H1 (cell line): ENCODE results near the gene CDH8. TPM values are rescaled to one million over a fixed set of nuclear protein-coding genes. Genes with fewer than 3 reads are reported as not detected.

ENCODE experiments used
- CTCF ChIA-PET: fragments of 300-600 bp; sonication (Branson Sonifier 250); formaldehyde crosslinking; loops from one replicate; lab custom pipeline; 2021; ENCODE audit not compliant: partially characterized antibody; lab: Charles Lee
- POLR2A ChIA-PET: fragments of 300-600 bp; sonication (Branson Sonifier 250); formaldehyde crosslinking; loops from one replicate; lab custom pipeline; 2021; ENCODE audit warnings: inconsistent platforms; ENCODE audit not compliant: partially characterized antibody; lab: Charles Lee
- DNase-seq, 2 experiments: peaks; one replicate each; pipeline versions ENCODE4 v3.0.0 to v3.0.0-alpha.2; 2010 to 2022; ENCODE audit warnings: low spot score in 2 of 2, low read depth in 1 of 2, mixed read lengths in 1 of 2
- FAIRE-seq: peaks from 2 replicates; lab custom pipeline; 2011; peaks lifted over from hg19 to GRCh38; lab: Jason Lieb, UNC
- H2AFZ ChIP-seq: 2 replicates; pipeline ENCODE4 v1.8.1; 2012; ENCODE audit warnings: low read length, inconsistent platforms
- H2AK5ac ChIP-seq: 2 replicates; pipeline ENCODE4 v1.6.1; 2013; ENCODE audit warnings: low read depth, low read length
- H2BK120ac ChIP-seq: replicated peaks from 2 replicates; pipeline ENCODE3; 2013; ENCODE audit warnings: low read depth, low read length, inconsistent platforms
- H2BK12ac ChIP-seq: 2 replicates; pipeline ENCODE4 v1.6.1; 2013; ENCODE audit warnings: low read depth, low read length
- H2BK15ac ChIP-seq: 2 replicates; pipeline ENCODE4 v1.6.1; 2013; ENCODE audit warnings: low read length
- H2BK20ac ChIP-seq: 2 replicates; pipeline ENCODE4 v1.6.1; 2013; ENCODE audit warnings: low read length
- H2BK5ac ChIP-seq: 2 replicates; pipeline ENCODE4 v1.6.1; 2013; ENCODE audit warnings: low read depth, low read length
- H3K14ac ChIP-seq: 2 replicates; pipeline ENCODE4 v1.6.1; 2013; ENCODE audit warnings: inconsistent platforms; ENCODE audit not compliant: insufficient read length
- H3K18ac ChIP-seq: 2 replicates; pipeline ENCODE4 v1.6.1; 2013; ENCODE audit warnings: low read length; ENCODE audit errors: extremely low read depth
- H3K23ac ChIP-seq: 2 replicates; pipeline ENCODE4 v1.6.1; 2013; ENCODE audit warnings: inconsistent platforms; ENCODE audit not compliant: insufficient read length
- H3K23me2 ChIP-seq: 2 replicates; pipeline ENCODE4 v1.6.1; 2013; ENCODE audit warnings: low read depth, low read length
- H3K27ac ChIP-seq: 2 replicates; pipeline ENCODE4 v1.6.1; 2011; ENCODE audit warnings: low read depth, low read length, inconsistent platforms
- H3K27me3 ChIP-seq, 4 experiments: replicated peaks in 1 of 4; 1 replicate in 1 of 4; 2 replicates in 3 of 4; pipeline versions ENCODE4 v1.6.1 to v1.8.1; 2011 to 2013; ENCODE audit warnings: low read length in 3 of 4, mild to moderate bottlenecking in 3 of 4, inconsistent platforms in 2 of 4, mixed read lengths in 2 of 4, moderate library complexity in 1 of 4; ENCODE audit not compliant: control insufficient read depth in 3 of 4, insufficient read depth in 3 of 4; ENCODE audit errors: extremely low read depth in 1 of 4
- H3K36me3 ChIP-seq, 4 experiments: 2 replicates each; pipeline versions ENCODE4 v1.6.1 to v1.8.1; 2011 to 2013; ENCODE audit warnings: mild to moderate bottlenecking in 4 of 4, low read length in 3 of 4, moderate library complexity in 2 of 4, control low read depth in 1 of 4, inconsistent platforms in 1 of 4; ENCODE audit not compliant: insufficient read depth in 4 of 4, control insufficient read depth in 2 of 4
- H3K4ac ChIP-seq: replicated peaks from 2 replicates; pipeline ENCODE3; 2013; ENCODE audit warnings: low read length, low read depth, mixed read lengths, inconsistent platforms; ENCODE audit not compliant: insufficient read length
- H3K4me1 ChIP-seq, 4 experiments: replicated peaks in 1 of 4; 1 replicate in 1 of 4; 2 replicates in 3 of 4; pipeline versions ENCODE4 v1.6.1 to v1.8.1; 2011 to 2013; ENCODE audit warnings: low read length in 3 of 4, inconsistent platforms in 2 of 4, mixed read lengths in 1 of 4; ENCODE audit not compliant: insufficient read depth in 4 of 4, control insufficient read depth in 3 of 4
- H3K4me2 ChIP-seq, 2 experiments: 2 replicates each; pipeline versions ENCODE4 v1.6.1 to v1.8.1; 2011 to 2013; ENCODE audit warnings: low read depth in 2 of 2, low read length in 2 of 2, control low read depth in 1 of 2, inconsistent platforms in 1 of 2, mild to moderate bottlenecking in 1 of 2; ENCODE audit not compliant: insufficient read depth in 1 of 2
- H3K4me3 ChIP-seq, 4 experiments: fragments of 200-600, 300-600 bp in 1 of 4; sonication (generic), shearing (Covaris generic), sonication (Bioruptor Twin) in 1 of 4; 2 replicates each; pipeline versions ENCODE4 v1.5.1 to v1.8.1; 2011 to 2016; ENCODE audit warnings: low read length in 4 of 4, low read depth in 3 of 4, control low read depth in 2 of 4, inconsistent platforms in 2 of 4, mild to moderate bottlenecking in 2 of 4, mixed read lengths in 1 of 4, moderate library complexity in 1 of 4; ENCODE audit not compliant: insufficient read depth in 2 of 4; ENCODE audit errors: extremely low read depth in 1 of 4
- H3K56ac ChIP-seq: replicated peaks from 2 replicates; pipeline ENCODE3; 2013; ENCODE audit warnings: low read depth, mild to moderate bottlenecking, mixed read lengths, low read length, inconsistent platforms; ENCODE audit not compliant: insufficient read length
- H3K79me1 ChIP-seq: 2 replicates; pipeline ENCODE4 v1.6.1; 2013; ENCODE audit warnings: low read depth, low read length, control low read depth
- H3K79me2 ChIP-seq, 2 experiments: 2 replicates each; pipeline versions ENCODE4 v1.6.1 to v1.8.1; 2012 to 2013; ENCODE audit warnings: low read length in 2 of 2, mild to moderate bottlenecking in 2 of 2, inconsistent platforms in 1 of 2; ENCODE audit not compliant: insufficient read depth in 2 of 2, control insufficient read depth in 1 of 2
- H3K9ac ChIP-seq, 4 experiments: replicated peaks in 1 of 4; 1 replicate in 1 of 4; 2 replicates in 3 of 4; pipeline versions ENCODE4 v1.6.1 to v1.8.1; 2011 to 2013; ENCODE audit warnings: low read depth in 3 of 4, low read length in 3 of 4, control low read depth in 2 of 4, mild to moderate bottlenecking in 2 of 4, moderate library complexity in 2 of 4, inconsistent platforms in 1 of 4; ENCODE audit errors: extremely low read depth in 1 of 4
- H3K9me3 ChIP-seq, 2 experiments: 2 replicates each; pipeline versions ENCODE4 v1.6.1 to v1.8.1; 2012 to 2013; ENCODE audit warnings: mild to moderate bottlenecking in 2 of 2, moderate library complexity in 2 of 2, control low read depth in 1 of 2, inconsistent platforms in 1 of 2, low read depth in 1 of 2, low read length in 1 of 2, mixed read lengths in 1 of 2; ENCODE audit not compliant: insufficient read depth in 2 of 2
- H4K20me1 ChIP-seq, 2 experiments: replicated peaks in 1 of 2; 2 replicates each; pipeline versions ENCODE3 to v1.8.1; 2011 to 2013; ENCODE audit warnings: inconsistent platforms in 2 of 2, low read length in 2 of 2, mild to moderate bottlenecking in 1 of 2; ENCODE audit not compliant: insufficient read depth in 2 of 2, control insufficient read depth in 1 of 2
- H4K5ac ChIP-seq: 2 replicates; pipeline ENCODE4 v1.6.1; 2013; ENCODE audit warnings: low read length, low read depth, mixed read lengths, inconsistent platforms; ENCODE audit not compliant: insufficient read length
- H4K8ac ChIP-seq: 2 replicates; pipeline ENCODE4 v1.8.0; 2013; ENCODE audit warnings: mild to moderate bottlenecking, moderate library complexity, low read length, inconsistent platforms; ENCODE audit not compliant: insufficient read depth; ENCODE audit errors: extremely low read depth
- H4K91ac ChIP-seq: replicated peaks from 2 replicates; pipeline ENCODE3; 2013; ENCODE audit warnings: low read length, mixed read lengths, inconsistent platforms; ENCODE audit not compliant: insufficient read length
- WGBS, 2 experiments: shearing (Covaris generic) in 1 of 2; methylation state at CpG; one replicate each; pipeline versions ENCODE4 v1.1.6 to v1.1.7; 2013 to 2015; ENCODE audit warnings: low lambda C conversion rate in 2 of 2, mixed read lengths in 2 of 2, inconsistent platforms in 1 of 2, low coverage in 1 of 2, missing lambda C conversion rate in 1 of 2; ENCODE audit not compliant: insufficient replicate concordance in 2 of 2, insufficient coverage in 1 of 2, insufficient read length in 1 of 2; ENCODE audit errors: extremely low coverage in 1 of 2, missing lambda C conversion rate in 1 of 2; 5-methylcytosine and 5-hydroxymethylcytosine counted together
- polyA plus RNA-seq, 7 experiments: library from polyadenylated mRNA; depleted of rRNA in 3 of 7; stranded (reverse) in 5 of 7; unstranded in 2 of 7; fragments of >200 nt in 5 of 7; fragments of 200-250 nt in 2 of 7; gene quantifications; 1 replicate in 5 of 7; 2 replicates in 1 of 7; 4 replicates in 1 of 7; pipeline versions ENCODE4 v1.2.1 to v1.2.3, GENCODE V29; 2011 to 2013; ENCODE audit warnings: missing spikeins in 2 of 7, mixed read lengths in 2 of 7
- total RNA-seq: library from RNA; stranded (reverse); fragmentation: NEBNext Ultra II Directional; extraction: Animal tissue kit (Norgen Biotek cat#: 25700); gene quantifications from 2 replicates; pipeline ENCODE4 v1.2.1, GENCODE V29; 2021

CDH8 gene
- total and polyA plus RNA-seq, 2 of the 8 experiments (the other 6 are each of a cell fraction or from before 2014, with no cell fraction given) = 7.7 to 8.4 TPM

DNA sequence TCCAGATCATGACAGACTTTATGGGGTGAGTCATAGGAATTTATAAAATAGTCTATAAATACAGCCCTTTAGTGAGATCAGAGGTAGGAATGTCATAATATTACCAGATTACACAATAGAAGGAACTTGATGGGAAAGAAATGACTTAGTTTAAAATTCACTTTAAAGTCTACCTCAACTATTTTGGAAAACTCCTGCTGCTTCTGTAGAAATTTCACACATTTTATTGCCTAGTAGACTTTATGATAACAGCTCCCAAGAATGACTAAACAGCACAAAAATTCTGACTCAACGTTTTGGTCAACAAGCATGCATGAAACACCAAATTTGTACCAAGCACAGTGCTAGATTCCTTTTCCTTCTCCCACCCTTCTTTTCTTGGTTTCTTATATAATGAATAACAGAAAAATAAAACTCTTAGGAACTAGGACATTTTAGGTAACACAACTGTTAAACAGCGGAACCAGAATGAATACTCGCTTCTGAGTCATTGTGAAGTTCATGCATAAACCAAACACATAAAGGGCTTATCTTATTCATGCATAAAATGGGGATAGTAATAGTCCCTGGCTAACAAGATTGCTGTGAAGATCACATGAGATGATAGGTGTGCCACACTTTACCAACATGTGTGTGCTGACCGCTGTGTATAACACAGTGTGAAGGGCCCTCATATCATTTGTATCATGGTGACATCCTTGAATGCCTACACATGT, 243.9 kb downstream of the CDH8 start:
- FAIRE-seq = no peak
- Histone ChIP-seq H4K8ac (no peak overlapping the region), H2BK5ac (no peak overlapping the region), H3K18ac (no peak overlapping the region), H2BK12ac (no peak overlapping the region), H3K23ac (no peak overlapping the region), H2BK120ac (no peak overlapping the region), H3K14ac (no peak overlapping the region), H4K20me1 (no peaks in the 10 kb centered on the region), H2AK5ac (no peak overlapping the region), H3K9me3 (no peaks in the 10 kb centered on the region), H4K91ac (no peak overlapping the region), H3K36me3 (no peaks in the 10 kb centered on the region), H3K4me2 (no peak overlapping the region), H3K4ac (no peak overlapping the region), H3K9ac (no peak overlapping the region), H3K27ac (no peak overlapping the region), H3K4me3 (no peak overlapping the region), H3K56ac (no peak overlapping the region), H3K4me1 (no peaks in the 10 kb centered on the region), H3K27me3 (peaks cover 0 to 1% (median 0%) of the 10 kb centered on the region in 4 experiments; a peak in 1 of 7 replicates), H3K79me1 (no peaks in the 10 kb centered on the region), H2BK15ac (no peak overlapping the region), H3K79me2 (no peaks in the 10 kb centered on the region), H3K23me2 (no peaks in the 10 kb centered on the region), H2BK20ac (no peak overlapping the region), H2AFZ (no peak overlapping the region), H4K5ac (no peak overlapping the region)
- ChIA-PET POLR2A (no interaction called here), CTCF (no interaction called here)
- DNase-seq = no peak
- WGBS, 2 experiments = 93% methylated on average over 4 of the region's 4 CpGs; no CpG with 5 or more reads in 1 of the 2 experiments
